ENCODE measurements around the gene CCNJL.

GRCh38 chr5:160272264-160272663, 40.1 kb downstream of the CCNJL start:
- TF ChIP-seq, protein P1, sequence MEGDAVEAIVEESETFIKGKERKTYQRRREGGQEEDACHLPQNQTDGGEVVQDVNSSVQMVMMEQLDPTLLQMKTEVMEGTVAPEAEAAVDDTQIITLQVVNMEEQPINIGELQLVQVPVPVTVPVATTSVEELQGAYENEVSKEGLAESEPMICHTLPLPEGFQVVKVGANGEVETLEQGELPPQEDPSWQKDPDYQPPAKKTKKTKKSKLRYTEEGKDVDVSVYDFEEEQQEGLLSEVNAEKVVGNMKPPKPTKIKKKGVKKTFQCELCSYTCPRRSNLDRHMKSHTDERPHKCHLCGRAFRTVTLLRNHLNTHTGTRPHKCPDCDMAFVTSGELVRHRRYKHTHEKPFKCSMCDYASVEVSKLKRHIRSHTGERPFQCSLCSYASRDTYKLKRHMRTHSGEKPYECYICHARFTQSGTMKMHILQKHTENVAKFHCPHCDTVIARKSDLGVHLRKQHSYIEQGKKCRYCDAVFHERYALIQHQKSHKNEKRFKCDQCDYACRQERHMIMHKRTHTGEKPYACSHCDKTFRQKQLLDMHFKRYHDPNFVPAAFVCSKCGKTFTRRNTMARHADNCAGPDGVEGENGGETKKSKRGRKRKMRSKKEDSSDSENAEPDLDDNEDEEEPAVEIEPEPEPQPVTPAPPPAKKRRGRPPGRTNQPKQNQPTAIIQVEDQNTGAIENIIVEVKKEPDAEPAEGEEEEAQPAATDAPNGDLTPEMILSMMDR (IDR thresholded peaks at IDR 0.05; ENCODE audit: insufficient read depth, low read depth, low read length) = no peak
- TF ChIP-seq EZH2 (IDR thresholded peaks at IDR 0.05; ENCODE audit: insufficient read depth, low read length) = no peak
